GM12875 (cell line): ENCODE data around the gene KEL.
"Not testable (repeated sequence)": the region's sequence is repeated elsewhere in the genome, so short reads cannot be mapped to it uniquely, and the experiment has no call there.

Source experiments
- H3K4me3 ChIP-seq: one replicate; pipeline ENCODE4 v1.5.1; 2011; ENCODE audit warnings: low read depth, low read length, control low read depth
- CTCF ChIP-seq: IDR thresholded peaks from 2 replicates; pipeline ENCODE4 v1.5.1; 2011; ENCODE audit warnings: low read depth, mild to moderate bottlenecking, control low read depth, inconsistent platforms, low read length, moderate library complexity, borderline replicate concordance; ENCODE audit not compliant: insufficient read depth

KEL gene

GRCh38 chr7:143000648-143001047, 38.5 kb upstream of the KEL start:
- TF ChIP-seq CTCF: no peak
- H3K4me3 ChIP-seq: no peak overlapping the region

- TF ChIP-seq CTCF: no peak
- no peak overlapping the region for H3K4me3 ChIP-seq
Measured at GRCh38 chr7:142999793-143000192, 37.6 kb upstream of the KEL start.

- no peak for TF ChIP-seq CTCF
- H3K4me3 ChIP-seq: no peak overlapping the region
Measured at GRCh38 chr7:142998966-142999365, 36.8 kb upstream of the KEL start.

GRCh38 chr7:142997456-142997989, 35.4 kb upstream of the KEL start:
- no peak overlapping the region for H3K4me3 ChIP-seq
- TF ChIP-seq CTCF: no peak

- TF ChIP-seq CTCF: no peak
- no peak overlapping the region for H3K4me3 ChIP-seq
Measured at GRCh38 chr7:142992427-142992826, 30.3 kb upstream of the KEL start.

- TF ChIP-seq CTCF: no peak
- no peak overlapping the region for H3K4me3 ChIP-seq
Measured at GRCh38 chr7:142984297-142984696, 22.1 kb upstream of the KEL start.

GRCh38 chr7:142983825-142984224, 21.7 kb upstream of the KEL start:
- no peak for TF ChIP-seq CTCF
- H3K4me3 ChIP-seq: no peak overlapping the region

GRCh38 chr7:142978402-142978801, 16.2 kb upstream of the KEL start:
- not testable (repeated sequence) for H3K4me3 ChIP-seq
